ACHN (cell line): Measurements from ENCODE around the gene FAM219A.
"Not testable (repeated sequence)": the region's sequence is repeated elsewhere in the genome, so short reads cannot be mapped to it uniquely, and the experiment has no call there.

Source experiments
- DNase-seq: peaks from one replicate; pipeline ENCODE4 v3.0.0-alpha.2; 2015
- in situ Hi-C: cut with HindIII; loops from 2 replicates; pipeline ENCODE4 v1.10.0; 2017; ENCODE audit warnings: low sequenced_read_pairs, low pct_ligation_motif_present, low pct_unique_long_range_greater_than_20kb

The FAM219A gene

DNA sequence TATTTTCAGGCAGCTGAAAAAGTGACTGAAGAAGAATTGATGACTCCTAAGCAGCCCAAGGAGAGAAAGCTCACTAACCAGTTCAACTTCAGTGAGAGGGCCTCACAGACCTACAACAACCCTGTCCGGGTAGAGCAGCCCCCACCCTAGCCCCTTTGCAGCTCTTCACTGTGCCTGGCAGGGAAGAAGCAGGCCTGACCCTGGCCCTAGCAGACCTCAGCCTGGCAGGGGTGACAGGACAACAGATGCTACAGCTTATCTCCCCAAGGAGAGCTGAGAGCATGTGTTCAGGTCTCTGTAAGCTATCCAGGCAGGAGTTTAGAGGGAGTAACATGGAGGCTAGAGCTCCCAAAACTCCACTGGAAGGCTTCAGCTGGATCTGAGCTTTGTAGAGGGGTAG, 32.0 kb upstream of the FAM219A start:
- DNase-seq: no peak
- in situ Hi-C loops: no loop called here

DNA sequence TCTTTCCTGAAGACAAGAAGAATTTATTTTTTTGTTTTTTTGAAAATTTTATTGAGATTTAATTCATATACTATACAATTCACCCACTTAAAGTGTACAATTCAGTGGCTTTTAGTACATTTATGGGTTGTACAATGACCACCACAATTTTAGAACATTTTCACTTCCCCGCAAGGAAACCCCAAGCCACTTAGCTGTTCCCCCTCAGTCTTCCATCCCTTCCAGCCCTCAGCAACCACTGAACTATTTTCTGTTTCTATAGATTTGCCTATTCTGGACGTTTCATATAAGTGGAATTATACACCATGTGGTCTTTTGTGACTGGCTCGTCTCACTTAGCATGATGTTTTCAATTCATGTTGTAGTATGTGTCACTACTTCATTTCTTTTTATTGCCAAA, 28.2 kb upstream of the FAM219A start:
- in situ Hi-C loops: no loop called here
- no peak for DNase-seq

DNA sequence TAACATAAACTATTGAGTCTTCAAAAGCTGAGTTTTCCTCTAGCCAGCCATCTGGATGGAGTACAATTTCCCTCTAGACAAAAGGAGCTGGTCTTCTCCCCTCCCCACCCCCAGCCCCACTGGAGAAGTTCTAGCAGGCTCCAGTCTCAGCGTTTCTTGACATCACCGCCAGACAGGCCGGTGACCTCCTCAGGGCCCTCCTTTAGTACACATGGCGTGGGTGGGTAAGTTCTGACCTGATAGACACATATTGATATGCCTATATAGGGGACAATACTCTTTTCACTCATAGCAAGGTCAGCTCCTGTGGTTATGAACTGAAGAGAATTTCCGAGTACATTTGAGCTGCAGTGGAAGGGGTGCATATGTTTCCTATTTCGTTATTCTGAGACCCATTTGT, 27.5 kb upstream of the FAM219A start:
- in situ Hi-C loops: no loop called here
- no peak for DNase-seq

DNA sequence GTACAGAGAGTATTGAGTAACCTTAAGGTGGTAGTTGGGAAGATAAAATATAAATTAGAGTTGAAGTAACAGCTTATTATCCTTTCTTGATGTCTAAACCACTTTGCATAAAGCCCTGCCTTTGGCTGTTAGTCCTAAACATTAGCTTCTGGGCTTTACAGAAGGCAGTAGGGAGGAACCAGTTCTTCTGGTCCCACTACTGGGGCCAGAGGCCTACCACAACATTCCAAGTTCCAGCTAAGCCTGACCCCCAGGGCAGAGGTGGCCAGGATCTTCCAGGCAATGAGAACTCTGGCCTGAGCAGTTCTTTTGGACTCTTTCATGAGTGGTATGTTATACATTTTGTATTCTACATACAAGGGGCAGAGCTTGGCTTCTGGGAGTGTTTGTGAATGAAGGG, 26.3 kb upstream of the FAM219A start:
- in situ Hi-C loops: no loop called here
- no peak for DNase-seq

DNA sequence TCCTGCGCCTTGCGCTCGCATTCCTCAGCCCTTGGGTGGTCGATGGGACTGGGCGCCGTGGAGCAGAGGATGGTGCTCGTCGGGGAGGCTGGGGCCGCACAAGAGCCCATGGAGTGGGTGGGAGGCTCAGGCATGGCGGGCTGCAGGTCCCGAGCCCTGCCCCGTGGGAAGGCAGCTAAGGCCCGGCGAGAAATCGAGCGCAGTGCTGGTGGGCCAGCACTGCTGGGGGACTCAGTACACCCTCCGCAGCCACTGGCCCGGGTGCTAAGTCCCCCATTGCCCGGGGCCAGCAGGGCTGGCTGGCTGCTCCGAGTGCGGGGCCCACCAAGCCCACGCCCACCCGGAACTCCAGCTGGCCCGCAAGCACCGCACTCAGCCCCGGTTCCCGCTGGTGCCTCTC, 24.4 kb upstream of the FAM219A start:
- DNase-seq, in situ Hi-C loops: not testable (repeated sequence)

DNA sequence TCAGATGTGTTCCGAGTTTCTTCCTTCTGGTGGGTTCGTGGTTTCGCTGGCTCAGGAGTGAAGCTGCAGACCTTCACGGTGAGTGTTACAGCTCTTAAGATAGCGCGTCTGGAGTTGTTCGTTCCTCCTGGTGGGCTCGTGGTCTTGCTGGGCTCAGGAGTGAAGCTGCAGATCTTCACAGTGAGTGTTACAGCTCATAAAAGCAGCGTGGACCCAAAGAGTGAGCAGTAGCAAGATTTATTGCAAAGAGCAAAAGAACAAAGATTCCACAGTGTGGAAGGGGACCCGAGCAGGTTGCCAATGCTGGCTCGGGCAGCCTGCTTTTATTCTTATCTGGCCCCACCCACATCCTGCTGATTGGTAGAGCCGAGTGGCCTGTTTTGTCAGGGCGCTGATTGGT, 23.2 kb upstream of the FAM219A start:
- DNase-seq, in situ Hi-C loops: not testable (repeated sequence)

DNA sequence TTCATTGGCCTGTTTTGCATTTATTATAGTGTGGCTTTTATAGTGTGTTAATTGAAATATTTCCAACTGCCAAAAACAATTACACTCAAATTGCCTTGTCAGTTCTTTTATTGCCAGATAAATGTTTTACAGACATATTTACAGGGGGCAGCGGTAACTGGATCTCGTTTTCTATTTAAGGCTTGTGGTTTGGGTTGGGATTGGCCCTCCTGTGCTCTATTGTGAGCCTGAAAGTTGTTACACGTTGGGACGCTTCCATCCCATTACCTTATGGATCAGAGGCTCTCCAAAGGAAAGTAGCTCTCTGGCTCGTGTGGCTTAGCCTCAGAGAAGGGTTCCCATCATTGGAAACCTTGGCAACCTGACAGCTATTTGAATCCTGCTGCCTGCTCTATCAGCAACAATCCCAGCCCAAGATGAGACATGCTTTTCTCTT, 21.1 kb upstream of the FAM219A start:
- DNase-seq: no peak
- in situ Hi-C loops: no loop called here

DNA sequence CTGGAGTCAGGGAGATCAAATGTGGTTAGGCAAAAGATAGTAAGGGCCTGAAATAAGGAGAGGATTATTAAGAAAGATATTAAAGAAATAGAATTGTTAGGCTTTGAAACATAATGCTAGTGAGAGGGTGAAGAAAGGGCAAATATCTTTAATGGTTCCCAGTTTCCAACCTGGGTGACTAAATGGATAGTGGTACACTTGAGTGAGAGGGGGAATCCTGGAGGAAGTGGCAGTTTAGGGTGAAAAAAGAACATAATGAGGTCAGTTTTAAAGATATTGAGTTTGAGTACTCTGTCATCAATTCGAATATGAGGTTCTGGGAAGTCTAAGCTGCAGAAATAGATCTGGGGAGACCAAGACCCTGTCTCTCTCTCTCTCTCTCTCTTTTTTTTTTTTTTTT, 19.2 kb upstream of the FAM219A start:
- in situ Hi-C loops: no loop called here

DNA sequence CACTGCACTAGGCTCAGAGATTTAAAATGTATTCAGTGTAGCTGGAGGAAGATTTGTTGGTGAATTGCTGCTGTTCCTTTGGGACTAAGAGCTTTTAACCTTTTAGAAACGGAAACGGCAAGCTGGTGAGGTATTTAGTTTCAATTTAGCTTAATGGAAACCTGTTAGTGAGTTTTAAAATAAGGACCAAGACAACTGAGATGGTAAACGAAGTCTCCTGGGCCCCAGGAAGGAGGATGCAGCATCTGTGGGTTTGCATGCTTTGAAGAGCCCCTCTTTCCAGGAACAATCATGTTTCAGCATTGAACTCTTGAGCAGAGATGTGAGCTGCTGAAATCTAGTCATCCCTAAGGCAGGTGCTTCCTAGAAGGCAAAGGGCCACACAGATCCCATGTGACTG, 16.7 kb upstream of the FAM219A start:
- in situ Hi-C loops: no loop called here
- no peak for DNase-seq

More for the DNA sequence above, 19.2 kb upstream of the FAM219A start:
- no peak for DNase-seq

DNA sequence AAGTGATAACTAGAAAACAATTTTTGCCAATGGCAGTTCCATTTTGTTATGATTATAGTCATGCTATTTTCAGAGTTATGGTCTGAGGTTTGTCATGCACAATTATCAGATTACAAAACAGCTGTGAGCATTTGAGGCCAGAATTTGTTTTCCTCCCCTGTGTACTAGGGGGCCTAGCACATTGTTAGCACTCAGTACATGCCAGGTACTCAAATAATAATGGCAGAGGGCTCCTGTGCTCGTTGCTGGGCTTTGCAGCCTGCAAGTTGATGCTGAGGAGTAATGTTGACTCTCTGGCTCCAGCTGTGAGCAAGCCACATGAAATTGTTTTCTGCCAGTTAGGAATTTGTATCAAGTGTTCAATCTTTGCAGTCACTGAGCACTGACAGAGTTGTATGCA, 7.1 kb upstream of the FAM219A start:
- in situ Hi-C loops: no loop called here
- no peak for DNase-seq

DNA sequence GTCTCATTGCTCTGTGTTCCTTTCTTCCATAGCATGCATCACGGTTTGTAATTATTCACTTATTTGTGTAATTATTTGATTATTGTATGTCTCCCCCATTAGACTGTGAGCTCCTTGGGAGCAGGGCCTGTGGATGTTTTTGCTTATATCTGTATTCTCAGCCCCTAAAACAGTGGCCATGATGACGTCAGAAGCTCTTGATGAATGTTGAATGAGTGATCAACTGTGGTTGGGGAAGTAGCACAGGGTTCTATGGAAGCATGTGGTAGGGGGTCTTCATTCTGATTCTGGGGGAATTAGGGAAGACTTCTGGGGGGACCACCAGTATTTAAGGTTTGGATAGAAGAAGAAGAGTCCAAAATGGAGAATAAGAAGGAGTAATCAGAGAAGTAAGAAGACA, 6.2 kb upstream of the FAM219A start:
- in situ Hi-C loops: no loop called here
- no peak for DNase-seq

DNA sequence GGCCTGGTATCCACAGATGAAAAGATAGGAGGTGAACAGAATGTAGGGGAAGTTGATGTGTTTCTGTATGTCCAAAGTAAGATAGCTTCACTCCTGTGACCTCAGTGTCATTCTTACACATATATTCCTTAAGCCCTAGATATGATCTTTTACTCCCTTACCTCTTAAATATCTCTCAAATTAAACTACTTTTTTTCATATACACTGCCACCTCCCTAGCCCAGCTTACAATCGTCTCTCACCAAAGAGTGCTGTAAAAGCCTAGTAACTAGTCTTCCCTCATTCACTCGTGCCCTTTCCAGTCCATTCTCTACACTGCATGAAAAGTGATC, 5.5 kb upstream of the FAM219A start:
- in situ Hi-C loops: no loop called here

DNA sequence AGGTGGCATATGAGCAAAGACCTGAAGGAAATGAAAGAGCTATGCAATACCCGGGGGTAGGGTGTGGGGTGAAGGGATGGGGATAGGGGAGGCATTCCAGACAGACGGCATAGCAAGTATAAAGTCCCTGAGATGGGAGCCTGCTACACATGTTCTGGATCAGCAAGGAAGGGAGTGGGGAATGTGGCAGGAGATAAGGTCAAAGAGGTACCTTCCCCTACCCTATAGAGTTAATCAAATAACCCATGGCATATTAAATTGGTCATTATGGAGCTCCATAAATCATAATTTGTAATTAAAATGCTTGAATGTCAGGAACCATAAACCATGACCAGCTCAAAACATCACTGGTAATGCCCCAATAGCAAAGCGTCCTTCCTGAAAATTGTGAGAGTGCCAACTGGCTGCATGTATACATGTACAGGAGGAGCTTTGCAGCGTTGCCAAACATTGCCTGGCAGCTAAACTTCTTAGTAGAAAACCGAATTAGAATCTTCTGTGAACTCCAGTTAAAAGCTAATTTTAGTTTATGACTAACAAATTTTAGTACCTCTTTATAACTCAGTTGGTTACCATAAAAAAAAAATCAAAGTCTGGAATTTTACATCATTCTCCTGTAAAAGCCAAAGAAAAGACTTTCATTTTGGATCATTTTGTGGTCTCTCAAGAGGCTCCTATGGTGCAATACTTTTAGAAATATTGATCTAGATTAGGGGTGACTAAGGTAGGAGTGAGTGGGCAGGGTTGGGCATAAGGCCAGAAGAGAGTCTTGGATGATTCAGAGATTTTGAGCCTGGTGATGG, 4.9 kb upstream of the FAM219A start:
- DNase-seq: no peak
- in situ Hi-C loops: no loop called here

More for the DNA sequence above, 5.5 kb upstream of the FAM219A start:
- no peak for DNase-seq

DNA sequence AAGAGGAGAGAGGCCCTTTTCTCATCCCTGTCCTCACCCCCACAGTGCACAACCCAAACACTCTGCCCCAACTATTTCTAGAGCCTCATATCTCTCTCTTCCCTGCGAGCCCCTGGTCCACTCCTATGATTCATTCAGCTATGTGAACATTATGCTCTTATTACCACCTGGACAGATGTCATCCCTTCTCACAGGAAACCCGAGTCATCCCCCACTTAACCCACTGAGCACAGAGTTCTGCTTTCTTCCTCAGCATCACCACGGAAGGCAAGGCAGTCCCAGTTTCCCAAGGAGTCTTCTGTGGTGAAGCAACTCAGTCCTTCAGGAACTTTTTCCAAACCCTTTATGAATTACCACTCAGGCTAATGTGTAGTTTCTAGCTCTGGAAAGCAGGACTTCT, 1.6 kb upstream of the FAM219A start:
- no peak for DNase-seq
- in situ Hi-C loops: no loop called here

DNA sequence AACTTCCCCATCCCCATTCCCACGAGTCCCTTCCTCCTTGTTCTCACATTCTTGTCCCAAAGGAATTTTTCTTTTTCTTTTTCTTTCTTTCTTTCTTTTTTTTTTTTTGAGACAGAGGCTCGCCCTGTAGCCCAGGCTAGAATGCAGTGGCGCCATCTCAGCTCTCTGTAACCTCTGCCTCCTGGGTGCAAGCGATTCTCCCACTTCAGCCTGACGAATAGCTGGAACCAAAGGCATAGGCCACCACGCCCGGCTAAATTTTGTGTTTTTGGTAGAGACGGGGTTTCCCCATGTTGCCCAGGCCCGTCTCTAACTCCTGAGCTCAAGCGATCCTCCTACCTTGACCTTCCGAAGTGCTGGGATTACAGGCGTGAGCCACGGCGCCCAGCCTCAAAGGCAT, 986 bp upstream of the FAM219A start:
- no peak for DNase-seq
- in situ Hi-C loops: no loop called here

DNA sequence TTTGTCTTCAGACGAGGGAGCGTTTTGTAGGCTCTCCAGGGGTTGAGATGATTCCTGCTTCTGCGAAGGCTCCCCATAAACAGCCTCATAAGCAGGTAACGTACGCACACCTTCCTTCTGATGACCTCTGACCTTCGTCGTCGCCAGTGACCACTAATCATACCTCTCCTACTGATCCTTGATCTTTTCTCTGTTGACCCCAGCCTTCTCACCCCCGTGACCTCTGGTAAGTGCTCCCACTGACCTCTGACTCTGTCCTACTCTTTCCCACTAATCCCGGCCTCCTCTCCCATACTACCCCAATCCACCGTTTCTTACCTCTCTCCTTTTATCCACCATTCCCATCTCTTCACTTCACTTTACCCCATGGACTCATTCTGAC, 580 bp upstream of the FAM219A start:
- in situ Hi-C loops: no loop called here
- DNase-seq: no peak

DNA sequence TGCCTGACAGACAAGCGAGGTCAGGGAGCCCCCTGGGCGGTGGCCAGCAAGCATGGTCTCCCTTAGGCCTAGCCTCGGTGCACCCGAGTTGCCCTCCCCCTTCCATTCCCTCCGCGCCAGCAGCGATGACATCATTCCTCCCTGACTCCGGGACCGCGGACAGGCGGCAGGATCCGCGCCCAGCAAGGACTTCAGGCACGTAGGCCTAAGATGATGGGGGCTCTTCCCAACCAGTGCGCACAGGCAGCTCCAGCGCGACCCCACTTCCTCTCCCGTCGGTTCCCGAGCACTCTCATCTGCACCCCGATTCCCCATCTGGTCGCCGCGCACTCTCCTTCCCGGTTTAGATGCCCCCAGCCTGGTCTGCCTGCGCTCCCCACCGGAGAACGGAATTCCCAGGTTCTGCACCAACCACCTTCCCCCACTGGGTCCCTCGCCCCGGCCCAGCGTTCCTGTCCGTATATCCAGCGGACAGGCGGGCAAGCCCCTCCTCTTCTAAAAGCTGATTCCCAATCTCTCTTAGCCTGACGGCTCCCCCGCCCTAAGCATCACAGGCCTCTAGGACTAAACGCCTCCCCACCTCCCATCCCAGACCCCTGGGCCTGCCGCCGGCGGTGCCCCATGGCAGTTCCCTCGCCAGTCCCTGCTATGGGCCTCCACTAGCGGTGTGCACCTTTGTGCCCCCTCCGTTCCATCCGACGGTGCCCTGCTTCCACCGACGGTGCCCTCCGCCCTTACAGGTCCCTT, 931 bp downstream of the FAM219A start:
- in situ Hi-C loops: no loop called here
- peak; percentile 70 for DNase-seq

DNA sequence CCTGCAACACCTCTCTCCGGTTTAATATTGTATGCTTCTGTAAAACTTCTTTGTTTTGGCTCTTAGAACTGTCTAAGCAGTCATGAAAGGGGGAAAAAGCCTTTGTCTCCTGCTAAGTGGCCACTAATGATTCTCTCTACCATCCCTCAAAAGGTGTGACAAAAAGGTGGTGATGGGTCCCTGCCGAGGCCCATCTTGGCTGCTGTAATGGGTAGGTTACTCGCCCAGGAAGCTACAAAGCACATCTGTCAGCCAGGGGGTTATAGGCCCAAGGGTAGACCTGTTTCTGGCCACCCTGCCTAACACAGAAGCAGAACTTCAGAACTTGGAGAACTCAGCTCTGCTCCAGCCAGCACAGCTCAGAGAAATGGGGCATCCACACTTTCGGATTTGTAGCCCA, 1.6 kb downstream of the FAM219A start:
- in situ Hi-C loops: no loop called here
- DNase-seq: no peak

DNA sequence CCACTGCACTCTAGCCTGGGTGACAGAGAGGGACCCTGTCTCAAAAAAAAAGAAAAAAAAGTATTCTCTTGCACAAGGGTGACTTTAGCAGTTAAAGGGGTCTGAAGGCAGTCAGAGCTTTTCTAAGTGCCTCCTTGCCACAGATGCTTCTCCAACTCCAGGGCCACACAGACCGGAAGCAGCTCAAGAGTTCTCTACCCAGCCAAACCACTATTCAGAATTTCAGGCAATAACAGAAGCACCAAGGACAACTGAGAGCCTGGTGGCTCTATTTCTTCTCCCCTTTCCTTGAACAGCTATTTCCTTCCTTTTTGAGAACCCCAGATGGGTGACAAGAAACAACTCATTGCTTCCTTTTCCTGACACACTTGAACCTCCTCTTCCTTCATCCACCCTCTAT, 2.2 kb downstream of the FAM219A start:
- no peak for DNase-seq
- in situ Hi-C loops: no loop called here

DNA sequence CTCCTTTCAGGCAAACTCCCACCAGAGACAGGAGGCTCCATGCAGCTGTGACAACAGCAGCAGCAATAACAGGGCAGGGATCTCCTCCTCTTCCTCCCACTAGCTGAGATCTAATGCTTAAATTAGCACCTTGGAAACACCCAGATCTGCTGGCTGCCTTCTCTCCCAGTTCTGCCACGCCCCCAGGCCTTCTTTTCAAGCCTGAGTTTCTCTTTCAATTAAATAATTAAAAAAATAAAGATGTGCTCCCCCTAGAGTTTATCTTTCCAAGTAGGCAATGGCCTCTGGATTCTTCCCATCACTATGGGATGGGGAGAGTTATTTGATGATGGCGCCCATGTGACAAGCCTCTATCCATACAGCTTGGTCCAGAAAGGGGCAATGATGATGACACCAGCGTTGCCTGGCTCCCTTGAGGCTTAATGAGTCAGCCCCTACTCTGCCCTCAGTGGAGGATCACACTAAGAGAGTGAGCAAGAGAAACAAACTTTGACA, 3.8 kb downstream of the FAM219A start:
- DNase-seq: peak; percentile 33
- in situ Hi-C loops: no loop called here
